H1 (cell line): ENCODE data around the gene FAM174A. TPM values are rescaled to one million over a fixed set of nuclear protein-coding genes. Genes with fewer than 3 reads are reported as not detected.
A peak's percentile ranks its signal among the peaks of the same experiment; 100 is the strongest.

Experiments used
- CTCF ChIA-PET: fragments of 300-600 bp; sonication (Branson Sonifier 250); formaldehyde crosslinking; loops from one replicate; lab custom pipeline; 2021; ENCODE audit not compliant: partially characterized antibody; lab: Charles Lee
- POLR2A ChIA-PET: fragments of 300-600 bp; sonication (Branson Sonifier 250); formaldehyde crosslinking; loops from one replicate; lab custom pipeline; 2021; ENCODE audit warnings: inconsistent platforms; ENCODE audit not compliant: partially characterized antibody; lab: Charles Lee
- DNase-seq, 2 experiments: peaks; one replicate each; pipeline versions ENCODE4 v3.0.0 to v3.0.0-alpha.2; 2010 to 2022; ENCODE audit warnings: low spot score in 2 of 2, low read depth in 1 of 2, mixed read lengths in 1 of 2
- FAIRE-seq: peaks from 2 replicates; lab custom pipeline; 2011; peaks lifted over from hg19 to GRCh38; lab: Jason Lieb, UNC
- H2AFZ ChIP-seq: 2 replicates; pipeline ENCODE4 v1.8.1; 2012; ENCODE audit warnings: low read length, inconsistent platforms
- H2AK5ac ChIP-seq: 2 replicates; pipeline ENCODE4 v1.6.1; 2013; ENCODE audit warnings: low read depth, low read length
- H2BK120ac ChIP-seq: replicated peaks from 2 replicates; pipeline ENCODE3; 2013; ENCODE audit warnings: low read depth, low read length, inconsistent platforms
- H2BK12ac ChIP-seq: 2 replicates; pipeline ENCODE4 v1.6.1; 2013; ENCODE audit warnings: low read depth, low read length
- H2BK15ac ChIP-seq: 2 replicates; pipeline ENCODE4 v1.6.1; 2013; ENCODE audit warnings: low read length
- H2BK20ac ChIP-seq: 2 replicates; pipeline ENCODE4 v1.6.1; 2013; ENCODE audit warnings: low read length
- H2BK5ac ChIP-seq: 2 replicates; pipeline ENCODE4 v1.6.1; 2013; ENCODE audit warnings: low read depth, low read length
- H3K14ac ChIP-seq: 2 replicates; pipeline ENCODE4 v1.6.1; 2013; ENCODE audit warnings: inconsistent platforms; ENCODE audit not compliant: insufficient read length
- H3K18ac ChIP-seq: 2 replicates; pipeline ENCODE4 v1.6.1; 2013; ENCODE audit warnings: low read length; ENCODE audit errors: extremely low read depth
- H3K23ac ChIP-seq: 2 replicates; pipeline ENCODE4 v1.6.1; 2013; ENCODE audit warnings: inconsistent platforms; ENCODE audit not compliant: insufficient read length
- H3K23me2 ChIP-seq: 2 replicates; pipeline ENCODE4 v1.6.1; 2013; ENCODE audit warnings: low read depth, low read length
- H3K27ac ChIP-seq: 2 replicates; pipeline ENCODE4 v1.6.1; 2011; ENCODE audit warnings: low read depth, low read length, inconsistent platforms
- H3K27me3 ChIP-seq, 4 experiments: replicated peaks in 1 of 4; 1 replicate in 1 of 4; 2 replicates in 3 of 4; pipeline versions ENCODE4 v1.6.1 to v1.8.1; 2011 to 2013; ENCODE audit warnings: low read length in 3 of 4, mild to moderate bottlenecking in 3 of 4, inconsistent platforms in 2 of 4, mixed read lengths in 2 of 4, moderate library complexity in 1 of 4; ENCODE audit not compliant: control insufficient read depth in 3 of 4, insufficient read depth in 3 of 4; ENCODE audit errors: extremely low read depth in 1 of 4
- H3K36me3 ChIP-seq, 4 experiments: 2 replicates each; pipeline versions ENCODE4 v1.6.1 to v1.8.1; 2011 to 2013; ENCODE audit warnings: mild to moderate bottlenecking in 4 of 4, low read length in 3 of 4, moderate library complexity in 2 of 4, control low read depth in 1 of 4, inconsistent platforms in 1 of 4; ENCODE audit not compliant: insufficient read depth in 4 of 4, control insufficient read depth in 2 of 4
- H3K4ac ChIP-seq: replicated peaks from 2 replicates; pipeline ENCODE3; 2013; ENCODE audit warnings: low read length, low read depth, mixed read lengths, inconsistent platforms; ENCODE audit not compliant: insufficient read length
- H3K4me1 ChIP-seq, 4 experiments: replicated peaks in 1 of 4; 1 replicate in 1 of 4; 2 replicates in 3 of 4; pipeline versions ENCODE4 v1.6.1 to v1.8.1; 2011 to 2013; ENCODE audit warnings: low read length in 3 of 4, inconsistent platforms in 2 of 4, mixed read lengths in 1 of 4; ENCODE audit not compliant: insufficient read depth in 4 of 4, control insufficient read depth in 3 of 4
- H3K4me2 ChIP-seq, 2 experiments: 2 replicates each; pipeline versions ENCODE4 v1.6.1 to v1.8.1; 2011 to 2013; ENCODE audit warnings: low read depth in 2 of 2, low read length in 2 of 2, control low read depth in 1 of 2, inconsistent platforms in 1 of 2, mild to moderate bottlenecking in 1 of 2; ENCODE audit not compliant: insufficient read depth in 1 of 2
- H3K4me3 ChIP-seq, 4 experiments: fragments of 200-600, 300-600 bp in 1 of 4; sonication (generic), shearing (Covaris generic), sonication (Bioruptor Twin) in 1 of 4; 2 replicates each; pipeline versions ENCODE4 v1.5.1 to v1.8.1; 2011 to 2016; ENCODE audit warnings: low read length in 4 of 4, low read depth in 3 of 4, control low read depth in 2 of 4, inconsistent platforms in 2 of 4, mild to moderate bottlenecking in 2 of 4, mixed read lengths in 1 of 4, moderate library complexity in 1 of 4; ENCODE audit not compliant: insufficient read depth in 2 of 4; ENCODE audit errors: extremely low read depth in 1 of 4
- H3K56ac ChIP-seq: replicated peaks from 2 replicates; pipeline ENCODE3; 2013; ENCODE audit warnings: low read depth, mild to moderate bottlenecking, mixed read lengths, low read length, inconsistent platforms; ENCODE audit not compliant: insufficient read length
- H3K79me1 ChIP-seq: 2 replicates; pipeline ENCODE4 v1.6.1; 2013; ENCODE audit warnings: low read depth, low read length, control low read depth
- H3K79me2 ChIP-seq, 2 experiments: 2 replicates each; pipeline versions ENCODE4 v1.6.1 to v1.8.1; 2012 to 2013; ENCODE audit warnings: low read length in 2 of 2, mild to moderate bottlenecking in 2 of 2, inconsistent platforms in 1 of 2; ENCODE audit not compliant: insufficient read depth in 2 of 2, control insufficient read depth in 1 of 2
- H3K9ac ChIP-seq, 4 experiments: replicated peaks in 1 of 4; 1 replicate in 1 of 4; 2 replicates in 3 of 4; pipeline versions ENCODE4 v1.6.1 to v1.8.1; 2011 to 2013; ENCODE audit warnings: low read depth in 3 of 4, low read length in 3 of 4, control low read depth in 2 of 4, mild to moderate bottlenecking in 2 of 4, moderate library complexity in 2 of 4, inconsistent platforms in 1 of 4; ENCODE audit errors: extremely low read depth in 1 of 4
- H3K9me3 ChIP-seq, 2 experiments: 2 replicates each; pipeline versions ENCODE4 v1.6.1 to v1.8.1; 2012 to 2013; ENCODE audit warnings: mild to moderate bottlenecking in 2 of 2, moderate library complexity in 2 of 2, control low read depth in 1 of 2, inconsistent platforms in 1 of 2, low read depth in 1 of 2, low read length in 1 of 2, mixed read lengths in 1 of 2; ENCODE audit not compliant: insufficient read depth in 2 of 2
- H4K20me1 ChIP-seq, 2 experiments: replicated peaks in 1 of 2; 2 replicates each; pipeline versions ENCODE3 to v1.8.1; 2011 to 2013; ENCODE audit warnings: inconsistent platforms in 2 of 2, low read length in 2 of 2, mild to moderate bottlenecking in 1 of 2; ENCODE audit not compliant: insufficient read depth in 2 of 2, control insufficient read depth in 1 of 2
- H4K5ac ChIP-seq: 2 replicates; pipeline ENCODE4 v1.6.1; 2013; ENCODE audit warnings: low read length, low read depth, mixed read lengths, inconsistent platforms; ENCODE audit not compliant: insufficient read length
- H4K8ac ChIP-seq: 2 replicates; pipeline ENCODE4 v1.8.0; 2013; ENCODE audit warnings: mild to moderate bottlenecking, moderate library complexity, low read length, inconsistent platforms; ENCODE audit not compliant: insufficient read depth; ENCODE audit errors: extremely low read depth
- H4K91ac ChIP-seq: replicated peaks from 2 replicates; pipeline ENCODE3; 2013; ENCODE audit warnings: low read length, mixed read lengths, inconsistent platforms; ENCODE audit not compliant: insufficient read length
- BCL11A ChIP-seq, 2 experiments: IDR thresholded peaks; one replicate each; pipeline ENCODE4 v1.6.1; 2011; ENCODE audit warnings: low read depth in 2 of 2, low read length in 2 of 2, mild to moderate bottlenecking in 2 of 2
- CHD1 ChIP-seq: IDR thresholded peaks from 2 replicates; pipeline ENCODE4 v1.6.1; 2012; ENCODE audit warnings: low read depth, low read length, improper control_type of control experiment
- JUN ChIP-seq: IDR thresholded peaks from 2 replicates; pipeline ENCODE4 v1.6.1; 2011; ENCODE audit warnings: low read depth, mild to moderate bottlenecking, improper control_type of control experiment, low read length
- MAFK ChIP-seq: IDR thresholded peaks from 2 replicates; pipeline ENCODE4 v1.6.1; 2012; ENCODE audit warnings: low read depth, mild to moderate bottlenecking, improper control_type of control experiment, low read length
- NANOG ChIP-seq: IDR thresholded peaks from 2 replicates; pipeline ENCODE4 v1.6.1; 2011; ENCODE audit warnings: low read length, low read depth, mild to moderate bottlenecking, inconsistent platforms; ENCODE audit not compliant: insufficient read depth, poor library complexity, severe bottlenecking
- POLR2AphosphoS5 ChIP-seq: IDR thresholded peaks from 2 replicates; pipeline ENCODE4 v1.6.1; 2011; ENCODE audit warnings: low read depth, low read length
- RBBP5 ChIP-seq: IDR thresholded peaks from 2 replicates; pipeline ENCODE4 v1.7.1; 2012; ENCODE audit warnings: low read depth, mild to moderate bottlenecking, inconsistent platforms, low read length, moderate library complexity, borderline replicate concordance
- RFX5 ChIP-seq: IDR thresholded peaks from 2 replicates; pipeline ENCODE4 v1.6.1; 2011; ENCODE audit warnings: low read depth, low read length, improper control_type of control experiment, borderline replicate concordance
- RXRA ChIP-seq: IDR thresholded peaks from 2 replicates; pipeline ENCODE4 v1.6.1; 2011; ENCODE audit warnings: low read depth, mild to moderate bottlenecking, low read length, moderate library complexity; ENCODE audit not compliant: insufficient read depth
- SIN3A ChIP-seq, 2 experiments: IDR thresholded peaks in 1 of 2; conservative IDR thresholded peaks in 1 of 2; 2 replicates each; pipeline ENCODE4 v1.6.1; 2011 to 2012; ENCODE audit warnings: low read length in 2 of 2, improper control_type of control experiment in 1 of 2, low read depth in 1 of 2, mild to moderate bottlenecking in 1 of 2
- SIX5 ChIP-seq: IDR thresholded peaks from 2 replicates; pipeline ENCODE4 v1.6.1; 2011; ENCODE audit warnings: mild to moderate bottlenecking, low read depth, low read length
- SUZ12 ChIP-seq: fragments of 200-600 bp; sonication (generic); IDR thresholded peaks from 2 replicates; pipeline ENCODE4 v1.6.1; 2012; ENCODE audit warnings: mild to moderate bottlenecking, inconsistent platforms, low read length, moderate library complexity, mixed read lengths
- TAF1 ChIP-seq: IDR thresholded peaks from 2 replicates; pipeline ENCODE4 v1.6.1; 2011; ENCODE audit warnings: mild to moderate bottlenecking, low read depth, low read length
- WGBS, 2 experiments: shearing (Covaris generic) in 1 of 2; methylation state at CpG; one replicate each; pipeline versions ENCODE4 v1.1.6 to v1.1.7; 2013 to 2015; ENCODE audit warnings: low lambda C conversion rate in 2 of 2, mixed read lengths in 2 of 2, inconsistent platforms in 1 of 2, low coverage in 1 of 2, missing lambda C conversion rate in 1 of 2; ENCODE audit not compliant: insufficient replicate concordance in 2 of 2, insufficient coverage in 1 of 2, insufficient read length in 1 of 2; ENCODE audit errors: extremely low coverage in 1 of 2, missing lambda C conversion rate in 1 of 2; 5-methylcytosine and 5-hydroxymethylcytosine counted together
- polyA plus RNA-seq, 7 experiments: library from polyadenylated mRNA; depleted of rRNA in 3 of 7; stranded (reverse) in 5 of 7; unstranded in 2 of 7; fragments of >200 nt in 5 of 7; fragments of 200-250 nt in 2 of 7; gene quantifications; 1 replicate in 5 of 7; 2 replicates in 1 of 7; 4 replicates in 1 of 7; pipeline versions ENCODE4 v1.2.1 to v1.2.3, GENCODE V29; 2011 to 2013; ENCODE audit warnings: missing spikeins in 2 of 7, mixed read lengths in 2 of 7
- total RNA-seq: library from RNA; stranded (reverse); fragmentation: NEBNext Ultra II Directional; extraction: Animal tissue kit (Norgen Biotek cat#: 25700); gene quantifications from 2 replicates; pipeline ENCODE4 v1.2.1, GENCODE V29; 2021
- TF ChIP-seq, protein P1 (sequence below): IDR thresholded peaks from 2 replicates; pipeline ENCODE4 v1.6.1; 2012; ENCODE audit warnings: inconsistent platforms

Gene FAM174A
- total and polyA plus RNA-seq, 2 of the 8 experiments (the other 6 are each of a cell fraction or from before 2014, with no cell fraction given), result 3.9 to 5.3 TPM

DNA sequence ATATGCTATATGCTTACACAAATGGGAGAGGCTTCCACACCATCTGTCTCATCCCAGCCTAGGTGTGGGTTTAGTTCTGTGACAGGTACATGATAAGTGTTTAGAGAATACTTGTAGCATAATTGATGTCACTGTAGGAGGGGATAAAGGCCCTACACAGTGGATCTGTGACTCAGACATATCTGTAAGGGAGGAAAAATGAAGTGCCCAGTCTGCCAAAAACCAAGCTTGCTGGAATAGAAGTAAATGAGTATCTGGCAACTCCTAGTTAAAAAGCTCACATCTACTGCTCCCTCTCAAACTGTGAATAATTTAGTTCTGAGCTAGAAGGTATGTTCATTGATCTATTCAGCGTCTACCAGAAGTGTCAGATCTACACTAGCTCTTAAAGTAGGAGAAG, 38.9 kb upstream of the FAM174A start:
- Histone ChIP-seq H3K4me1 (no peaks in the 10 kb centered on the region), H3K79me1 (no peaks in the 10 kb centered on the region), H2BK15ac (no peak overlapping the region), H3K14ac (no peak overlapping the region), H2AFZ (no peak overlapping the region), H3K27me3 (no peaks in the 10 kb centered on the region), H3K9ac (peak overlapping the region in 1 of 4 experiments; percentile 34; a peak in 1 of 7 replicates), H3K4ac (no peak overlapping the region), H3K79me2 (no peaks in the 10 kb centered on the region), H4K20me1 (no peaks in the 10 kb centered on the region), H3K36me3 (no peaks in the 10 kb centered on the region), H3K4me2 (no peak overlapping the region), H4K91ac (no peak overlapping the region), H3K18ac (no peak overlapping the region), H4K5ac (no peak overlapping the region), H3K27ac (no peak overlapping the region), H2BK20ac (no peak overlapping the region), H2BK5ac (no peak overlapping the region), H3K23ac (no peak overlapping the region), H2AK5ac (no peak overlapping the region), H3K56ac (no peak overlapping the region), H4K8ac (no peak overlapping the region), H3K23me2 (no peaks in the 10 kb centered on the region), H3K4me3 (no peak overlapping the region), H3K9me3 (no peaks in the 10 kb centered on the region), H2BK120ac (no peak overlapping the region), H2BK12ac (no peak overlapping the region)
- ChIA-PET CTCF (interaction anchor here (1.1 to 1.3 kb wide), 3 partner anchors 10 to 24 kb away, joined by 3 to 4 read pairs (median 4); no protein-coding TSS in a partner anchor), POLR2A (no interaction called here)
- TF ChIP-seq JUN, result no peak
- TF ChIP-seq NANOG, result no peak
- no peak for TF ChIP-seq RBBP5
- no peak for TF ChIP-seq SIX5
- TF ChIP-seq MAFK, result no peak
- TF ChIP-seq RXRA, result no peak
- no peak for TF ChIP-seq TAF1
- TF ChIP-seq, protein P1, sequence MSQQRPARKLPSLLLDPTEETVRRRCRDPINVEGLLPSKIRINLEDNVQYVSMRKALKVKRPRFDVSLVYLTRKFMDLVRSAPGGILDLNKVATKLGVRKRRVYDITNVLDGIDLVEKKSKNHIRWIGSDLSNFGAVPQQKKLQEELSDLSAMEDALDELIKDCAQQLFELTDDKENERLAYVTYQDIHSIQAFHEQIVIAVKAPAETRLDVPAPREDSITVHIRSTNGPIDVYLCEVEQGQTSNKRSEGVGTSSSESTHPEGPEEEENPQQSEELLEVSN, result no peak
- no peak for TF ChIP-seq SIN3A (conservative IDR thresholded peaks at IDR 0.05 in 1 of 2, IDR thresholded peaks at IDR 0.05 in 1 of 2; ENCODE audit: low read depth in 1 of 2, low read length in 2 of 2)
- no peak for TF ChIP-seq BCL11A (IDR thresholded peaks at IDR 0.05; ENCODE audit: low read depth in 2 of 2, low read length in 2 of 2)
- no peak for TF ChIP-seq CHD1
- TF ChIP-seq RFX5, result no peak
- no peak for TF ChIP-seq SUZ12
- TF ChIP-seq POLR2AphosphoS5, result no peak
- no peak for DNase-seq
- no peak for FAIRE-seq
- WGBS, 2 experiments, result 100% methylated on average over 1 of the region's 1 CpG; no CpG with 5 or more reads in 1 of the 2 experiments
